ENCODE results near the gene KLHDC3. TPM values are rescaled to one million over a fixed set of nuclear protein-coding genes. Genes with fewer than 3 reads are reported as not detected.

The KLHDC3 gene
- total and polyA plus RNA-seq, 2 of the 13 experiments (the other 11 are each of a cell fraction or from before 2014, with no cell fraction given): 78.3 to 91.5 TPM

- TF ChIP-seq, protein P1, sequence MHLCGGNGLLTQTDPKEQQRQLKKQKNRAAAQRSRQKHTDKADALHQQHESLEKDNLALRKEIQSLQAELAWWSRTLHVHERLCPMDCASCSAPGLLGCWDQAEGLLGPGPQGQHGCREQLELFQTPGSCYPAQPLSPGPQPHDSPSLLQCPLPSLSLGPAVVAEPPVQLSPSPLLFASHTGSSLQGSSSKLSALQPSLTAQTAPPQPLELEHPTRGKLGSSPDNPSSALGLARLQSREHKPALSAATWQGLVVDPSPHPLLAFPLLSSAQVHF (CRISPR knock-in tag; IDR thresholded peaks at IDR 0.05): no peak
- no peak for TF ChIP-seq NFE2 (CRISPR knock-in tag; IDR thresholded peaks at IDR 0.05)
- TF ChIP-seq MNT (IDR thresholded peaks at IDR 0.05): peak; percentile 98
- TF ChIP-seq, protein P2, sequence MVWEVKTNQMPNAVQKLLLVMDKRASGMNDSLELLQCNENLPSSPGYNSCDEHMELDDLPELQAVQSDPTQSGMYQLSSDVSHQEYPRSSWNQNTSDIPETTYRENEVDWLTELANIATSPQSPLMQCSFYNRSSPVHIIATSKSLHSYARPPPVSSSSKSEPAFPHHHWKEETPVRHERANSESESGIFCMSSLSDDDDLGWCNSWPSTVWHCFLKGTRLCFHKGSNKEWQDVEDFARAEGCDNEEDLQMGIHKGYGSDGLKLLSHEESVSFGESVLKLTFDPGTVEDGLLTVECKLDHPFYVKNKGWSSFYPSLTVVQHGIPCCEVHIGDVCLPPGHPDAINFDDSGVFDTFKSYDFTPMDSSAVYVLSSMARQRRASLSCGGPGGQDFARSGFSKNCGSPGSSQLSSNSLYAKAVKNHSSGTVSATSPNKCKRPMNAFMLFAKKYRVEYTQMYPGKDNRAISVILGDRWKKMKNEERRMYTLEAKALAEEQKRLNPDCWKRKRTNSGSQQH (CRISPR knock-in tag; IDR thresholded peaks at IDR 0.05; ENCODE audit: low read depth): peak; percentile 74; the same call in 1 of the 2 replicates
- no peak for TF ChIP-seq ZBTB37 (CRISPR knock-in tag; IDR thresholded peaks at IDR 0.05)
- TF ChIP-seq, protein P3, sequence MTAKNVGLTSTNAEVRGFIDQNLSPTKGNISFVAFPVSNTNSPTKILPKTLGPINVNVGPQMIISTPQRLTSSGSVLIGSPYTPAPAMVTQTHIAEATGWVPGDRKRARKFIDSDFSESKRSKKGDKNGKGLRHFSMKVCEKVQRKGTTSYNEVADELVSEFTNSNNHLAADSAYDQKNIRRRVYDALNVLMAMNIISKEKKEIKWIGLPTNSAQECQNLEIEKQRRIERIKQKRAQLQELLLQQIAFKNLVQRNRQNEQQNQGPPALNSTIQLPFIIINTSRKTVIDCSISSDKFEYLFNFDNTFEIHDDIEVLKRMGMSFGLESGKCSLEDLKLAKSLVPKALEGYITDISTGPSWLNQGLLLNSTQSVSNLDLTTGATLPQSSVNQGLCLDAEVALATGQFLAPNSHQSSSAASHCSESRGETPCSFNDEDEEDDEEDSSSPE (CRISPR knock-in tag; IDR thresholded peaks at IDR 0.05): peak; percentile 90
- no peak for TF ChIP-seq ZNF530 (CRISPR knock-in tag; IDR thresholded peaks at IDR 0.05; ENCODE audit: low read depth)
- TF ChIP-seq SIX1 (CRISPR knock-in tag; IDR thresholded peaks at IDR 0.05; ENCODE audit: borderline replicate concordance): no peak
- no peak for TF ChIP-seq ZNF264 (CRISPR knock-in tag; IDR thresholded peaks at IDR 0.05)
- TF ChIP-seq ZNF574 (CRISPR knock-in tag; IDR thresholded peaks at IDR 0.05): peak; percentile 92
- 0 out of 2 replicates have a peak, but pooled peaks have one; percentile 70 for TF ChIP-seq ZNF691 (CRISPR knock-in tag; IDR thresholded peaks at IDR 0.05; ENCODE audit: borderline replicate concordance, low read depth)
- TF ChIP-seq ERF (CRISPR knock-in tag; IDR thresholded peaks at IDR 0.05): no peak
- TF ChIP-seq AGO1 (IDR thresholded peaks at IDR 0.05; ENCODE audit: low read depth, low read length, poor library complexity, severe bottlenecking): peak; percentile 57
- TF ChIP-seq HNRNPLL (IDR thresholded peaks at IDR 0.05; ENCODE audit: low read depth, low read length, poor library complexity, severe bottlenecking): peak; percentile 69
- no peak for TF ChIP-seq BCLAF1 (IDR thresholded peaks at IDR 0.05)
Observed at GRCh38 chr6:43013843-43014433, at the start of gene KLHDC3, which contains the start of gene MEA1 (continued).
